HG03342 (cell line): Measurements from ENCODE around the gene SPCS2.
"Not testable (repeated sequence)": the region's sequence is repeated elsewhere in the genome, so short reads cannot be mapped to it uniquely, and the experiment has no call there.

Experiments
- ATAC-seq: cut with Tn5 transposase; IDR thresholded peaks from one replicate; pipeline ENCODE4 v1.9.1; 2021; ENCODE audit warnings: mild to moderate bottlenecking, moderate library complexity; ENCODE audit not compliant: unreplicated experiment

Gene SPCS2

GRCh38 chr11:74949753-74950137 is 679 bp downstream of the SPCS2 start:
- no peak for ATAC-seq

GRCh38 chr11:74950374-74950969 is 1.4 kb downstream of the SPCS2 start:
- no peak for ATAC-seq

GRCh38 chr11:74951226-74951625 is 2.2 kb downstream of the SPCS2 start:
- no peak for ATAC-seq

- no peak for ATAC-seq
These were observed 3.7 kb downstream of the SPCS2 start for GRCh38 chr11:74952752-74953151.

- ATAC-seq = no peak
These were observed 4.4 kb downstream of the SPCS2 start for GRCh38 chr11:74953451-74953850.

- no peak for ATAC-seq
These were observed 5.1 kb downstream of the SPCS2 start for GRCh38 chr11:74954199-74954598.

GRCh38 chr11:74956397-74957015 is 7.4 kb downstream of the SPCS2 start:
- no peak for ATAC-seq

- no peak for ATAC-seq
These were observed 9.0 kb downstream of the SPCS2 start for GRCh38 chr11:74957937-74958629.

GRCh38 chr11:74960128-74960527 is 11.1 kb downstream of the SPCS2 start:
- not testable (repeated sequence) for ATAC-seq

- no peak for ATAC-seq
These were observed 17.6 kb downstream of the SPCS2 start for GRCh38 chr11:74966651-74967050.

- ATAC-seq = no peak
These were observed 21.9 kb downstream of the SPCS2 start for GRCh38 chr11:74970852-74971395.

GRCh38 chr11:74971424-74971823 is 22.4 kb downstream of the SPCS2 start:
- ATAC-seq = no peak

- no peak for ATAC-seq
These were observed 29.0 kb downstream of the SPCS2 start for GRCh38 chr11:74978041-74978440.

GRCh38 chr11:74980634-74981033 is 31.6 kb downstream of the SPCS2 start:
- no peak for ATAC-seq

- no peak for ATAC-seq
These were observed 32.8 kb downstream of the SPCS2 start for GRCh38 chr11:74981888-74982287.

GRCh38 chr11:74984070-74984469 is 35.0 kb downstream of the SPCS2 start:
- ATAC-seq = no peak

GRCh38 chr11:74984730-74985129 is 35.7 kb downstream of the SPCS2 start:
- no peak for ATAC-seq

GRCh38 chr11:74988541-74989259 is 39.6 kb downstream of the SPCS2 start, which contains the start of gene NEU3:
TSS of gene NEU3 (plus strand) at chr11:74988933. CDS start at chr11:74989061, 128 bp downstream.
- peak; percentile 81 for ATAC-seq

GRCh38 chr11:74989260-74989638 is 40.2 kb downstream of the SPCS2 start:
- ATAC-seq = peak; percentile 1

GRCh38 chr11:74990150-74990549 is 41.1 kb downstream of the SPCS2 start:
- ATAC-seq = not testable (repeated sequence)

- no peak for ATAC-seq
These were observed 41.9 kb downstream of the SPCS2 start for GRCh38 chr11:74990941-74991340.
